Measurements from ENCODE around the gene FNDC3B.
A peak's percentile ranks its signal among the peaks of the same experiment; 100 is the strongest.

Gene FNDC3B

DNA sequence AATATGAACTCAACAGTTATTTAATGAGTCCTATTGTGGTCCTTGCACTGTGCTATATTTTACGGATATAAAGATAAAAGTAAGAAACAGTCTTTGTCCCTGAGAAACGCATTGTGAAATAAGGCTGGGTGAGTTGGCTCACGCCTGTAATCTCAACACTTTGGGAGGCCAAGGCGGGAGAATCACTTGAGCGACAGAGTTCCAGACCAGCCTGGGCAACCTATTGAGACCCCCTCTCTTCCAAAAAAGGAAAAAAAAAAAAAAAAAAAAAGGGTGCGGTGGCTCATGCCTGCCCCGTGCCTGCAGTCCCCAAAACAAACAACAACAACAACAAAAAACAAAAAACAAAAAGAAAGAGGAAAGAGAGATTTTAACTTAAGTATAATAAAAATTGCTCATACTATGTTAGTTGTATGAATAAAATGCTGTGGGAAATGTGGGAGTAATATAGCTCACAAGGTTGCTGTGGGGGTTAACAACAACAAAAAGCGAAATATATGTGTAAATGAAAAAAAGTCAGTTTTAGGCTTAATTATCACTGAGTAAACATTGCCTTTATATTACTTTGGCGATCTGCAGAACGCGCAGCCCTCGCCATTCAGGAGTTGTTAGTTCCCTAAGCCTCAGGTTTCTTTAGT is 461 bp upstream of the FNDC3B start:
- H2AFZ ChIP-seq (ENCODE audit: low read length), result peak overlapping the region; percentile 10; the same call in 1 of the 2 replicates
- DNase-seq, result no peak
- H4K20me1 ChIP-seq (ENCODE audit: insufficient read depth, low read length), result peaks cover 1% of the 10 kb centered on the region; the same call in 1 of the 2 replicates
- no peaks in the 10 kb centered on the region for H3K9me3 ChIP-seq (replicated peaks; ENCODE audit: insufficient read depth, low read length)
- H3K4me3 ChIP-seq (ENCODE audit: low read length), result peak overlapping the region; percentile 86
- peaks cover 4% of the 10 kb centered on the region; the same call in 1 of the 2 replicates for H3K36me3 ChIP-seq (replicated peaks; ENCODE audit: insufficient read depth, low read length)
- no peaks in the 10 kb centered on the region for H3K9me2 ChIP-seq (replicated peaks; ENCODE audit: insufficient read depth, low read length)
- peak overlapping the region; percentile 74; the same call in 1 of the 2 replicates for H3K27ac ChIP-seq (ENCODE audit: low read length)
- peak overlapping the region; percentile 54 for H3K4me2 ChIP-seq (ENCODE audit: low read depth, low read length)
- peaks cover 41% of the 10 kb centered on the region for H3K4me1 ChIP-seq (ENCODE audit: low read length)
- H3K79me2 ChIP-seq (ENCODE audit: low read length), result peaks cover 53% of the 10 kb centered on the region
- peak overlapping the region; percentile 98; the same call in 1 of the 2 replicates for H3K9ac ChIP-seq (ENCODE audit: low read length)
- no peaks in the 10 kb centered on the region for H3K27me3 ChIP-seq (replicated peaks; ENCODE audit: insufficient read depth, low read length)
- TF ChIP-seq EZH2 (optimal IDR thresholded peaks at IDR 0.05; ENCODE audit: low read depth, low read length) (no peak), EZH2phosphoT487 (IDR thresholded peaks at IDR 0.05; ENCODE audit: low read length) (no peak)
- TF ChIP-seq, protein P1, sequence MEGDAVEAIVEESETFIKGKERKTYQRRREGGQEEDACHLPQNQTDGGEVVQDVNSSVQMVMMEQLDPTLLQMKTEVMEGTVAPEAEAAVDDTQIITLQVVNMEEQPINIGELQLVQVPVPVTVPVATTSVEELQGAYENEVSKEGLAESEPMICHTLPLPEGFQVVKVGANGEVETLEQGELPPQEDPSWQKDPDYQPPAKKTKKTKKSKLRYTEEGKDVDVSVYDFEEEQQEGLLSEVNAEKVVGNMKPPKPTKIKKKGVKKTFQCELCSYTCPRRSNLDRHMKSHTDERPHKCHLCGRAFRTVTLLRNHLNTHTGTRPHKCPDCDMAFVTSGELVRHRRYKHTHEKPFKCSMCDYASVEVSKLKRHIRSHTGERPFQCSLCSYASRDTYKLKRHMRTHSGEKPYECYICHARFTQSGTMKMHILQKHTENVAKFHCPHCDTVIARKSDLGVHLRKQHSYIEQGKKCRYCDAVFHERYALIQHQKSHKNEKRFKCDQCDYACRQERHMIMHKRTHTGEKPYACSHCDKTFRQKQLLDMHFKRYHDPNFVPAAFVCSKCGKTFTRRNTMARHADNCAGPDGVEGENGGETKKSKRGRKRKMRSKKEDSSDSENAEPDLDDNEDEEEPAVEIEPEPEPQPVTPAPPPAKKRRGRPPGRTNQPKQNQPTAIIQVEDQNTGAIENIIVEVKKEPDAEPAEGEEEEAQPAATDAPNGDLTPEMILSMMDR (IDR thresholded peaks at IDR 0.05; ENCODE audit: low read length), result no peak
- H3F3A ChIP-seq (ENCODE audit: insufficient read depth, low read length), result peaks cover 10% of the 10 kb centered on the region; the same call in 1 of the 2 replicates

DNA sequence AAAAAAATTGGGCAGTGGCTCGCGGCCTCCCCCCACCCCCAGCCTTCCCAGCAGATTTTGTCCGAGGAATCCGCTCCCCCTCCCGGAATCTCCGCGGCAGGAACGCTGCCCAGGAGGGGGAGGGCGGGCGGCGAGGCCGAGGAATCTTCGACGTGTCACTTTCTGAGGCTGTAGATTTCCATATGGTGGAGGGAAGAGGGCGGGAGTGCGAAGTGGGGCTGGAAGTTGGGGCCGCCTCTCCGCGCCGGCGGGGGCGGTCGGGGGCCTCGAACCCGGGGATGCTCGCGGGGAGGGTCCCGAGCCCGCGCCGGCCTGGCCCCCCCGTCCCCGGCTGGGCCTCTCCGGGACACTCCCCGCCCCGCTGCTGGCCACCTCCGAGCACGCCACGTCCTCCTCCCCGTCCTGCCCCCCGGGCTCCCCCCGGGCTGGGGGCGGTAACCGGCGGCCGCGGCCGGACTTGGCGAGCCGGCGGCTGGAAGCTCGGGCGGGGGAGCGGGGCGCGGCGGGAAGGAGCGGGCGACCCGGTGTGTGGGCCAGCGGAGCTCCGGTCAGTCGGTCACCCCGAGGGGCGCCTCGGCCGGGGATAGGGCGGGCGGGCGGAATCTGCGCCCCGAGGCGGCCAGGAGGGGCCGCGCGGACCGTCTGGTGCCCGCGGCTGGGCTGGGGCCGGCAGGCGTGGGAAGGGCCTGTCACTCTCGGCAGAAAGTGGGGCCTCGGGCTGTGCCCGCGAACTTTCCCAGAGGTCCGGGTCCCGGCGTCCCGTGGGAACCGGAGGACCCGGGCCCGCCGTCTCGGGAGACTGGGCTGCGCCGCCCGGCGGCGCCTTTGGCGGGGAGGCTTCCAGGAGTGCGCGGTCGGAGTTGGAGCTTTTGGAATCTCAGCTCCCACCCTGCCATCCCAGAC is 951 bp downstream of the FNDC3B start:
- Histone ChIP-seq H3K4me2 (ENCODE audit: low read depth, low read length) (peak overlapping the region; percentile 93; the same call in 1 of the 2 replicates), H3K27ac (ENCODE audit: low read length) (peak overlapping the region; percentile 74), H3K4me3 (ENCODE audit: low read length) (peak overlapping the region; percentile 86), H2AFZ (ENCODE audit: low read length) (peak overlapping the region; percentile 41), H3K27me3 (replicated peaks; ENCODE audit: insufficient read depth, low read length) (no peaks in the 10 kb centered on the region), H3K9me3 (replicated peaks; ENCODE audit: insufficient read depth, low read length) (no peaks in the 10 kb centered on the region), H3K79me2 (ENCODE audit: low read length) (peaks cover 67% of the 10 kb centered on the region), H3K9me2 (replicated peaks; ENCODE audit: insufficient read depth, low read length) (no peaks in the 10 kb centered on the region), H3K36me3 (replicated peaks; ENCODE audit: insufficient read depth, low read length) (peaks cover 14% of the 10 kb centered on the region), H4K20me1 (ENCODE audit: insufficient read depth, low read length) (peaks cover 15% of the 10 kb centered on the region), H3K4me1 (ENCODE audit: low read length) (peaks cover 48% of the 10 kb centered on the region), H3F3A (ENCODE audit: insufficient read depth, low read length) (peaks cover 9% of the 10 kb centered on the region; the same call in 1 of the 2 replicates), H3K9ac (ENCODE audit: low read length) (peak overlapping the region; percentile 98)
- TF ChIP-seq EZH2phosphoT487 (IDR thresholded peaks at IDR 0.05; ENCODE audit: low read length) (no peak), EZH2 (optimal IDR thresholded peaks at IDR 0.05; ENCODE audit: low read depth, low read length) (no peak)
- TF ChIP-seq, protein P1 (IDR thresholded peaks at IDR 0.05; ENCODE audit: low read length), result peak; percentile 30; the same call in 1 of the 2 replicates
- peak; percentile 68 for DNase-seq

DNA sequence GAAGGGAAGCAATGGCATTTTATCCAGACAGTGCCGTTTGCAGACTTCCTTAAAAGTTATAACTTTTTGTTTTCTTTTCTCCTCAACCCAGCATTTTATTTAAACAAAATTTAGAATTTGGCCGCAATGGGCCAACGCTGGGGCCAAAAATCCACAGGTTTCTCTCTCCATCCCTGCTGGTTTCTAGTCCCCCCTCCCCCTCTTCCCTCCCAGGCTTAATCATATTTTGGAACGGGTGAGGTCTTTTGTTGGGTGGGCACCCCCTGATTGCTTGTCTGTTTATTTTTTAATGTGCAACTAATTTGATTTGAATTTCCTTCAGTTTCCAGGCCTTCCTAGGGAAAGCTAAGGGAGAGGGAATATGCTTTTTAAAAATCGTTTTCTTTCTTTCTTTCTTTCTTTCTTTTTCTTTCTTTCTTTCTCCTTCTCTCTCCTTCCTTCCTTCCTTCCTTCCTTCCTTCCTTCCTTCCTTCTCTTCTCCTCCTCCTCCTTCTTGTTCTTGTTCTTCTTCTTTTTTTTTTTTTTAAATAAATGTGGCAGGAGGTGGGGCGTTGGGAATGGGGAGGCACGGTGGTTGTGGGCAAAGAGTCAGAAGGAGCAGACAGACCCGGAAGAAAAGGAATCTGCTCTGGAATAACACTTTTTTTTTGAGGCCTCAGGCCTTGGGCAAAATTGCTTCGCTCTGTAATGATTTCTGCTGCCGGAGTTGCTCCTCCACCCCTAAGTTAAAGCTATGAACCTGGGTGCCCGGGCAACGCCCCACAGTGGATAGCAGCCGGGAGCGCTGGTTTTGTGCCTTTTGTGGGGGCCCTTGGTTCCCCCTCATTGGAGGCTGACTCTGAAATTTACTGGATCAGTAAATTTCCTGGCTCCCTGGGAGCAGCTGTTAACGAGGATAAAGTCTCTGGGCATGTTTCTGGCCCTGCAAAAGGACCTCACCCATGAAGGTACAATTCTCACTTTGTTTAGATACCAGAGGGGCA is 1.9 kb downstream of the FNDC3B start:
- Histone ChIP-seq H2AFZ (ENCODE audit: low read length) (no peak overlapping the region), H3F3A (ENCODE audit: insufficient read depth, low read length) (0 out of 2 replicates have a peak, but pooled peaks cover 6% of the 10 kb centered on the region), H3K4me2 (ENCODE audit: low read depth, low read length) (peak overlapping the region; percentile 93), H3K27me3 (replicated peaks; ENCODE audit: insufficient read depth, low read length) (no peaks in the 10 kb centered on the region), H3K4me1 (ENCODE audit: low read length) (peaks cover 47% of the 10 kb centered on the region), H3K79me2 (ENCODE audit: low read length) (peaks cover 77% of the 10 kb centered on the region), H3K4me3 (ENCODE audit: low read length) (peak overlapping the region; percentile 86), H3K9me2 (replicated peaks; ENCODE audit: insufficient read depth, low read length) (no peaks in the 10 kb centered on the region), H3K9me3 (replicated peaks; ENCODE audit: insufficient read depth, low read length) (no peaks in the 10 kb centered on the region), H4K20me1 (ENCODE audit: insufficient read depth, low read length) (peaks cover 22% of the 10 kb centered on the region), H3K36me3 (replicated peaks; ENCODE audit: insufficient read depth, low read length) (peaks cover 15% of the 10 kb centered on the region), H3K27ac (ENCODE audit: low read length) (peak overlapping the region; percentile 19; the same call in 1 of the 2 replicates), H3K9ac (ENCODE audit: low read length) (peak overlapping the region; percentile 98)
- TF ChIP-seq EZH2 (optimal IDR thresholded peaks at IDR 0.05; ENCODE audit: low read depth, low read length), result no peak
- TF ChIP-seq EZH2phosphoT487 (IDR thresholded peaks at IDR 0.05; ENCODE audit: low read length), result no peak
- TF ChIP-seq, protein P1 (IDR thresholded peaks at IDR 0.05; ENCODE audit: low read length), result no peak
- no peak for DNase-seq
